ENCODE data around the gene ZFX. TPM values are rescaled to one million over a fixed set of nuclear protein-coding genes. Genes with fewer than 3 reads are reported as not detected.
A peak's percentile ranks its signal among the peaks of the same experiment; 100 is the strongest.

ZFX gene
- total RNA-seq, 3 donors from 2014 or later = 36.6 to 66.5 (median 37.9) TPM

GRCh38 chrX:24257011-24257410 is 107.5 kb downstream of the ZFX start:
- no peaks in the 10 kb centered on the region for H3K36me3 Mint-ChIP-seq (ENCODE audit: insufficient read depth)
- DNase-seq (no peak), ATAC-seq (no peak)
- H3K4me1 Mint-ChIP-seq (ENCODE audit: low read depth) = peaks cover 7% of the 10 kb centered on the region
- no peaks in the 10 kb centered on the region for H3K9me3 Mint-ChIP-seq
- no peak overlapping the region for H3K4me3 Mint-ChIP-seq
- H3K27me3 Mint-ChIP-seq (ENCODE audit: low read depth) = peaks cover 2% of the 10 kb centered on the region

- no peak for ATAC-seq
- peaks cover 9% of the 10 kb centered on the region for H3K4me1 Mint-ChIP-seq (ENCODE audit: low read depth)
Measured at GRCh38 chrX:24259544-24260240, 110.2 kb downstream of the ZFX start.

GRCh38 chrX:24260842-24261550 is 111.5 kb downstream of the ZFX start:
- DNase-seq (no peak), ATAC-seq (peak; percentile 38 to 51)
- Mint-ChIP-seq H3K9me3 (no peaks in the 10 kb centered on the region), H3K36me3 (ENCODE audit: insufficient read depth) (no peaks in the 10 kb centered on the region), H3K4me1 (ENCODE audit: low read depth) (peaks cover 9% of the 10 kb centered on the region), H3K4me3 (no peak overlapping the region), H3K27me3 (ENCODE audit: low read depth) (no peaks in the 10 kb centered on the region)

More at GRCh38 chrX:24259544-24260240, 110.2 kb downstream of the ZFX start:
- no peaks in the 10 kb centered on the region for H3K9me3 Mint-ChIP-seq
- no peaks in the 10 kb centered on the region for H3K36me3 Mint-ChIP-seq (ENCODE audit: insufficient read depth)
- H3K27me3 Mint-ChIP-seq (ENCODE audit: low read depth) = peaks cover 2% of the 10 kb centered on the region
- DNase-seq = no peak
- H3K4me3 Mint-ChIP-seq = no peak overlapping the region

- Mint-ChIP-seq H3K4me1 (ENCODE audit: low read depth) (peaks cover 9% of the 10 kb centered on the region), H3K27me3 (ENCODE audit: low read depth) (no peaks in the 10 kb centered on the region), H3K4me3 (no peak overlapping the region), H3K9me3 (no peaks in the 10 kb centered on the region), H3K36me3 (ENCODE audit: insufficient read depth) (no peaks in the 10 kb centered on the region)
- no peak for ATAC-seq
- no peak for DNase-seq
Measured at GRCh38 chrX:24262309-24262708, 112.8 kb downstream of the ZFX start.

GRCh38 chrX:24264383-24264782 is 114.9 kb downstream of the ZFX start:
- ATAC-seq = no peak
- no peak for DNase-seq
- Mint-ChIP-seq H3K9me3 (no peaks in the 10 kb centered on the region), H3K36me3 (ENCODE audit: insufficient read depth) (no peaks in the 10 kb centered on the region), H3K4me3 (no peak overlapping the region), H3K27me3 (ENCODE audit: low read depth) (no peaks in the 10 kb centered on the region), H3K4me1 (ENCODE audit: low read depth) (peaks cover 9% of the 10 kb centered on the region)

Other genes with a start within 250 kb of the ZFX start
- gene APOO, start 241.8 kb upstream of the ZFX start, total RNA-seq = 10 to 100 TPM; 29.7 to 36.7 (median 31.8) TPM
- gene CXorf58, start 241.7 kb upstream of the ZFX start, total RNA-seq = under 1 TPM in 1 of 3 donors, not detected in 2; 0.83 TPM
- 10 to 100 TPM; 10.4 to 11.8 (median 10.9) TPM for gene KLHL15, start 122.5 kb upstream of the ZFX start, total RNA-seq
- gene EIF2S3, start 94.8 kb upstream of the ZFX start, total RNA-seq = 100 to 1,000 TPM; 257 to 313 (median 258) TPM
- not detected for gene SUPT20HL2, start 164.3 kb downstream of the ZFX start, total RNA-seq
- gene SUPT20HL1, start 210.9 kb downstream of the ZFX start, total RNA-seq = not detected